Measurements from ENCODE around the gene RALA.
"Not testable (repeated sequence)": the region's sequence is repeated elsewhere in the genome, so short reads cannot be mapped to it uniquely, and the experiment has no call there.

RALA gene

DNA sequence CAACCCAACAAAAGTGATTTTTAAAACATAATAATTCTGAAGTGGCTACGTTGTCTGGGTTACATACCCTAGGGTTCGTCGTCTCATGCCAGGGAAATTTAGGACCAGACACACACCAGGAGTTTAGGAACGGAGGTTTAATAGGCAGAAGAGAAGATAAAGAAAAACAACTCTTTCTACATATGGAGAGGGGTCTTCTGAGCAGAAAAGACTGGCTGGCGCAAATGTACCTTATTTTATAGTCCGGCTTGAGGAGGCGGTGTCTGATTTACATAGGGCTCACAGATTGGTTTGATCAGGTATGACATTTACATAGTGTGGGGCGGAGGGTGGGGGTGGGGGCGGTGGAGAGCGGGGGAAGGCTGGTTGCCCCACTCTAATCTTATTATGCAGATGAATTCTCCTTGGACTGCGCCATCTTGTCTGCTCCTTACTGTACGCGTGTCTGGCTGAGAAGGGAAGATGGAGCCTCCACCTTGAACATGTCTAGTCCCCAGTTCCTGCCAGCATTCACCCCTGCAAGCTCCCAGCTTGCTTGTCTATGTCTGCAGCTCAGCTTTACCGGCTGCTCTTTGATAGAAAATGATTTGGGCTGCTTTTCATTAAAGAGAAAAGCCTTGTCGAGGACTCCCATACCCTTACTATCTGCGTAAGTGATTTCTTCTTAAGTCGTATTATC is 98.7 kb downstream of the RALA start:
- no peak for DNase-seq (ENCODE audit: low read depth, low spot score)

- DNase-seq (ENCODE audit: low read depth, low spot score), result no peak
Measured at GRCh38 chr7:39727231-39728012, 104.0 kb downstream of the RALA start.

DNA sequence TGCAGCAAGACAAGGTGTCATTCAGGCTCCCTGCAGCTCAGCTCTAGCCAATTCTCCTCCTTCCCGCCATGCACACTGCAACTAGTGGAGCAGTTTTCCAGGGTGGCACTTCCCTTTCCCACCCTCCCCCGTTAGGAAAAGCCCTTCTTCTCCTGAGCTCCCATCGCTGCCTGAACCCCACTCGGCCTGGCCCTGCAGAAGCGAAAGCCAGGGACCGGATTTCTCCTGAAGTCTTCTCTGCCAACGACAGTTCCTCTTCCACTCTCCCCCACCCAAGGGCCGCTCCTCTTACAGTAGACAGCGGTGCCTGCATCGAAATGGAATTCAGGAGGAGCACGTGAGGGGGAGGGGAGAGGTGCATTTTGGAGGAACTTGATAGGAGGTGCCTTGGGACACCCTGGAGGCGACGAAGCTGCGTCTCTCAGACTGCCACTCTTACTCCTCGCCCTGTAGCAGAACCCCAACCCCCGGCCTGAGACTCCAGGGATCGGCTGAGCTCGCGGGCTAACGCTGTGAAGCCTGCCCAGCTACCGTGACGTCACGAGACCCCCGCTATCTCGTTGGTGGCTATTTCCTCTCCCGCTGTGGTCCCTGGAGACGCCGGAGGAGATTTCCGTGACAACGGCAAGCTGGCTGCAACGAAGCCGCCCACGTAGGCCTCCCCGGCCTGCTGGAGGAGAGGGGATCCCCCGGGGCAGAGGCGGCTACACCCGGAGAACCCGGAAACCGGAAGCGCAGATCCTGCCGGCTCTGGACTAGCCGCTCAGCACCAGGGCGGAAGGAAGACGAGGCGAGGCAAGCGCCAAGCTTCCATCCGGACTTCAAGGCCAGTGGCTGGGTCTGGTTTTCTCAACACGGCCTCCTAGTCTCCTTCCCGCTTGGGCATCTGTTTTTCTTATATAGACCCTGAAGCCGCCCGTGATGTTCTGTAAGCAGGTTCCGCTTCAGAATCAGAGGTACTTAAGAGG is 109.7 kb downstream of the RALA start:
- peak; percentile 84 for DNase-seq (ENCODE audit: low read depth, low spot score)

DNA sequence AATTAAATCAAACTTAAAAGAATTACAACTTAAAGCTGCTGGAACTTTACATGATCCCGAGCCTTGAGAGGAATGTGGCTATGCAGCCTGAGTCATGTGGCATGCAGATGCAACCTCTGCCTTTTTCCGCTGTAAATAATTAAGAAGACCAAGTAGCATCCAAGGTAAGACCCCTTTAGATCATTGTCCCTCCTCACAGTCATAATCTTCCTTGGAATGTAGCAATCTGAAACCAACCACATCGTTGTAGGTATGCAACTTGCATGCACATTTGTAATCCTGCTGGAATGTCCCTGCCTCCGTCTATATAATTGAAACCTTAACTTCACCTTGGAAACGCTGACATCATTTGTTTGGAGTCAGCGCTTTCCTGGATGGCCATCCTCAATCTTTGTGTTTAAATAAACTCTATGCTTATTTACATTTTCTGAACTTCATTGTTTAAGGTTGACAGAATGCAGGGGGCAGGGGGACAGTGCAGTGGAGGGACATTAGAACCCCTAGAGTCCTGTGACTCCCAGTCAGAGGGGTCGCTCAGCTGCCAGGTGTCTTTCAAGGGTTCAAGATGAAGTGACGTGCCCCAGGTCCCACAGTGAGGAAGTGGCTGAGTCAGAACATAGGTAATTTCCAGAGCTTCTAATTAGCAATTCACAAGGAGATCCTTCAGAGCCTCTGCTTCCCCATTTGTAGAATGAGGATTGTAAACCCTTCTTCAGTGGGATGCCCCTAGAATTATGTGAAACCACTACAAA is 110.7 kb downstream of the RALA start:
- DNase-seq (ENCODE audit: low read depth, low spot score), result peak; percentile 12

DNA sequence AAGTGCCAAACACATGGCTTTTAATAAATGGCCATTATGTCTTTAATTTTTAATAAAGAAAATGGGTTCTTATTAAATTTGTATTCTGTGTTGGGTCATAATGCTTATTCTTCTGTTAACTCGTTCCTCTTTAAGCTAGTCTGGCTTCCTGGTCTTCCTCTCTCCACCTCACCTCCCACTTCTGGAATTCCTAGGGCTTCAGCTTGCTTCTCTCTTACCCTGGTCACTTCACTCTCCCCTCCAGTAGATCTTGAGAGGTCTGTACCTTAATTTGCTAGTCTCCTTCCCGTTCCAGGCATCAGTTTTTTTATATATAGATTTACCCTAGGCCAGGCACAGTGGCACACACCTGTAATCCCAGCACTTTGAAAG is 111.2 kb downstream of the RALA start:
- DNase-seq (ENCODE audit: low read depth, low spot score), result no peak

- no peak for DNase-seq (ENCODE audit: low read depth, low spot score)
Measured at GRCh38 chr7:39735903-39736302, 112.5 kb downstream of the RALA start.

DNA sequence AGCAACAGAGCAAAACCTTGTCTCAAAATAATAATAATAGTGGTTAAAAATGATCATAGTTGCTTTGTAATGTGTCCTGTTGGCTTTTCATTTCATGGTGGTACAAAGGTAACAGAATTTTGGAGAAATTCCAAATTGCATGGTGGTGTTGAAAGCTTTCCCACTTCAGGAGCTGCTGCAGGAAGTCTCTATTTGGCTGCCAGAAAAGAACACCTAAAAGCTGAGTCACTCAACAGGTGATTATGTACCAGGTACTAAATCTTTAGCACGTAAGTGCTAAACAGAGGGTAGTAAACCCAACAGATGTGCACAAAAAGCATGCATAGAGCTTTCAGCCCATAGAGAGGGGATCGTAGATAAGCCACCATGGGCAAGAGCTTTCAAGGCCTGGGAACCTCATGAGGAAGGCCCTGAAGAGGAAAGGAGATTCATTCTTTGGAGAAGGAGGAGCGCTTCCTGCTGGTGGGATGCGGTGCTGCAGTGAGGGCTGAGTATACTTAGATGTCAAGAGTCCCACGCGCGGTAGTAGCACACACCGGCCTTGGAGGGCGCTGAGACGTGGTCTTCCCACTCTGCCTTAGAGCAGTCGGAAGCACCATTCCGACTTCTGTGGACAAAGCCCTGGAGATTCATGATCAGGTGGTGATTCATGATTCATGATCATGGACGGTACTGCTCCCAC is 118.7 kb downstream of the RALA start:
- no peak for DNase-seq (ENCODE audit: low read depth, low spot score)

- no peak for DNase-seq (ENCODE audit: low read depth, low spot score)
Measured at GRCh38 chr7:39744620-39745019, 121.2 kb downstream of the RALA start.

DNA sequence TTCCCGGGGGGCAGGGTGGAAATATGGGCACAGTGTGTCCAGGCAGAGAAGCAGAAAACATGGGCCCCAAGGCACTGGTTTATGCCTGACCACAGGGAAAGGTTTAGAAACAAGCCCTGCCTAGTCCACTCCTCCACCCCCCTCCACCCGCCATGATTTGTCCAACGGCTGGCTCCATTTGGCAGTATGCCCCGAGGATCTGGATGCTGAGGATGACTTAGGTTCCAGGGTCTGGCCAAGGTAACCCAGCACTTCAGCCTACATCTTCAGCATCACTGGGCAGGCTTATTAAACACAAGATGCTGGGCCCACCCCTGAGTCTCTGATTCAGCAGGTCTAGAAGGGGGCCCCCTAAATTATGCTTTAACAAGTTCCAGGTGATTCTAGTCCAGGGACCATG is 121.9 kb downstream of the RALA start:
- no peak for DNase-seq (ENCODE audit: low read depth, low spot score)

- DNase-seq (ENCODE audit: low read depth, low spot score), result no peak
Measured at GRCh38 chr7:39746103-39746819, 122.9 kb downstream of the RALA start.

DNA sequence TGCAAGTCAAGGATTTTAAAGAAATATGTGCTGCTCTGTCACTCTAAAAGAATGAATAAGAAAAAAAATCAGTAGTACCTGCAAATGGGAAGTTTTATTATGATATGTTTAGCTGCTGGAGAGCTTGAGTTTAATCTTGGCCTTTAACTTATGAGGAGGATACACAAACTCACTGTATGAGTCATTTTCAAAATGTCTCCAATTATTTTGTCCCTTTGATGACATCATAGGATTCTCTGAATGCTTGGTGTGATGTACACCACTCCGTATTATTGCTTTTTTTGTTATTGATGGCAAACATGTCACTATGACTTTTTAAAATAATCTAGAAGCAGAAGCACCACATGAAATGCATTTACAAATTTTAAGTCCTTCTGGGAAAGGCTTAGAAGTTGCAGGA is 125.8 kb downstream of the RALA start:
- no peak for DNase-seq (ENCODE audit: low read depth, low spot score)

DNA sequence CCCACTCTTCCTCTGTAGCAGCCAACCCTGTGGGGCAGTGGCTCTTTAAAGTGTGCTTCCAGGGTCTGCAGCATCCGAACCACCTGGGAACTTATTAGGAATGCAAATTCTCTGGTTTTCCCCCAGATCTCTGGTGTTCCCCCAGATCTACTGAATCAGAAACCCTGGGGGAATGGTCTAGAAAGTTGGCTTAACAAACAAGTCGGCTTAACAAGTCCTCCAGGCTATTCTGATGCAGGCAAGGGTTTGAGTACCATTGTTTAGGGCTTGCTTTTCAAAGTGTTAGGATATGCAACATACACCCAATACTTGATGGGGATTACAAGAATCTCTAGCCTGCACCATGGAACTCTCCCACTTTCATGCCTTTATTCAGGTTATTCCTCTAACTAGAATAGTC is 126.3 kb downstream of the RALA start:
- no peak for DNase-seq (ENCODE audit: low read depth, low spot score)

GRCh38 chr7:39750253-39751077 is 127.1 kb downstream of the RALA start:
- no peak for DNase-seq (ENCODE audit: low read depth, low spot score)

GRCh38 chr7:39753237-39753636 is 129.9 kb downstream of the RALA start:
- not testable (repeated sequence) for DNase-seq (ENCODE audit: low read depth, low spot score)

DNA sequence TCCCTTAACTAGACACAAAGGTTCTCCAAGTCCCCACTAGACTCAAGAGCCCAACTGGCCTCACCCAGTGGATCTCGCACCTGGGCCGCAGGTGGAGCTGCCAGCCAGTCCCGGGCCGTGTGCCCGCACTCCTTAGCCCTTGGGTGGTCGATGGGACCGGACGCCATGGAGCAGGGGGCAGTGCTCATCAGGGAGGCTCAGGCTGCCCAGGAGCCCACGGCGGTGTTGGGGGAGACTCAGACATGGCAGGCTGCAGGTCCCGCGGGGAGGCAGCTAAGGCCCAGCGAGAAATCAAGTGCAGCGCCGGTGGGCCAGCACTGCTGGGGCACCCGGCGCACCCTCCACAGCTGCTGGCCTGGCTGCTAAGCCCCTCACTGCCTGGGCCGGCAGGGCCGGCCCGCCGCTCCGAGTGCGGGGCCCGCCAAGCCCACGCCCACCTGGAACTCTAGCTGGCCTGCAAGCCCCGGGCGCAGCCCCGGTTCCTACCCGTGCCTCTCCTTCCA is 130.5 kb downstream of the RALA start:
- DNase-seq (ENCODE audit: low read depth, low spot score), result no peak

DNA sequence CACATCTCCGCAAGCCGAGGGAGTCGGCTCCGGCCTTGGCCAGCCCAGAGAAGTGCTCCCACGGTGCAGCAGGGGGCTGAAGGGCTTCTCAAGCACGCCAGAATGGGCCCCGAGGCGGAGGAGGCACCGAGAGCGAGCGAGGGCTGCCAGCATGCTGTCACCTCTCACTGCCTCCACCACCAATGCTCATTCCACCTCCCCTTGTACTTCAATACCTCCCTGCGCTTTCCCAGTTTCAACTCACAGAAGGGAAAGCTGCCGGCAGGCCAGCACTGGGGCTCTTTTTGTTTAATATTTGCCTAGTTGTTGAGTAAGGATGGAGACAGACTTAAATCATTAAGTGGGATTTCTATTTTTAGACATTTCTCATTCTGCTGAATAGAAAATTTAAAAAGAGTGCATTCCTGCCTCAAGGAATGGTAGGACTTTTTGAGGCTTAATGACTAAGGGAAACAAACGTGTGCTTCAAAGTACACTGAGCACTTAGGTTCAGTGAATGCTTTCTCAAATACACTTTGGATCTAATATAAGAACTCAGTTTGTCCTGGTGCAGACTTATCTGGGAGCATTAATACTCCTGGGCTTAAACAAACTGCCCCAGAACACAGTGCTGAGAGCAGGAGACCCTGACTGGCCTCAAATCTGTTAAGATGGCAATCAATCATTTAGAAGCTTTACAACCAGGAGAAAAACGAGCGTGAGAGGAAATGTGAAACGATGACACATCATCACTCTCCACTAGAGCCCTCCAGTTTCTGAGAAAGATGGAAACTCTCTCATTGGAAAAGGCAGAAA is 131.2 kb downstream of the RALA start:
- DNase-seq (ENCODE audit: low read depth, low spot score), result no peak

- no peak for DNase-seq (ENCODE audit: low read depth, low spot score)
Measured at GRCh38 chr7:39757604-39758003, 134.2 kb downstream of the RALA start.

All from brain pericyte (primary cell).